Measurements from ENCODE around the gene ADAM22. TPM values are rescaled to one million over a fixed set of nuclear protein-coding genes. Genes with fewer than 3 reads are reported as not detected.

The ADAM22 gene
- total RNA-seq, 1 donor from 2014 or later: 0.24 TPM

GRCh38 chr7:88041583-88041982 is 107.5 kb downstream of the ADAM22 start:
- no peak for ATAC-seq

GRCh38 chr7:88042157-88042556 is 108.1 kb downstream of the ADAM22 start:
- ATAC-seq: no peak

- ATAC-seq: no peak
Observed at GRCh38 chr7:88042803-88043202, 108.8 kb downstream of the ADAM22 start.

- no peak for ATAC-seq
Observed at GRCh38 chr7:88044069-88044468, 110.0 kb downstream of the ADAM22 start.

- ATAC-seq: no peak
Observed at GRCh38 chr7:88046839-88047573, 113.0 kb downstream of the ADAM22 start.

GRCh38 chr7:88057655-88058054 is 123.6 kb downstream of the ADAM22 start:
- ATAC-seq: no peak

- ATAC-seq: no peak
Observed at GRCh38 chr7:88062238-88062637, 128.2 kb downstream of the ADAM22 start.

GRCh38 chr7:88069093-88069492 is 135.0 kb downstream of the ADAM22 start:
- no peak for ATAC-seq

GRCh38 chr7:88071994-88072714 is 138.1 kb downstream of the ADAM22 start:
- no peak for ATAC-seq

GRCh38 chr7:88072715-88073055 is 138.6 kb downstream of the ADAM22 start:
- no peak for ATAC-seq

- no peak for ATAC-seq
Observed at GRCh38 chr7:88073626-88074025, 139.6 kb downstream of the ADAM22 start.

GRCh38 chr7:88075216-88075615 is 141.2 kb downstream of the ADAM22 start:
- no peak for ATAC-seq

- ATAC-seq: no peak
Observed at GRCh38 chr7:88083883-88084282, 149.8 kb downstream of the ADAM22 start.

- ATAC-seq: no peak
Observed at GRCh38 chr7:88089561-88089960, 155.5 kb downstream of the ADAM22 start.

- ATAC-seq: no peak
Observed at GRCh38 chr7:88090240-88090639, 156.2 kb downstream of the ADAM22 start.

- ATAC-seq: no peak
Observed at GRCh38 chr7:88090671-88091070, 156.6 kb downstream of the ADAM22 start.

GRCh38 chr7:88091988-88092675 is 158.1 kb downstream of the ADAM22 start:
- no peak for ATAC-seq

GRCh38 chr7:88092676-88092999 is 158.6 kb downstream of the ADAM22 start:
- no peak for ATAC-seq

GRCh38 chr7:88101769-88102168 is 167.7 kb downstream of the ADAM22 start:
- ATAC-seq: no peak

- ATAC-seq: no peak
Observed at GRCh38 chr7:88102675-88103074, 168.6 kb downstream of the ADAM22 start.

GRCh38 chr7:88104732-88105131 is 170.7 kb downstream of the ADAM22 start:
- no peak for ATAC-seq

- ATAC-seq: no peak
Observed at GRCh38 chr7:88105231-88105630, 171.2 kb downstream of the ADAM22 start.

GRCh38 chr7:88106434-88106833 is 172.4 kb downstream of the ADAM22 start:
- no peak for ATAC-seq

- no peak for ATAC-seq
Observed at GRCh38 chr7:88109612-88110011, 175.6 kb downstream of the ADAM22 start.
